ENCODE results near the gene SAMSN1. TPM values are rescaled to one million over a fixed set of nuclear protein-coding genes. Genes with fewer than 3 reads are reported as not detected.
"Not testable (repeated sequence)": the region's sequence is repeated elsewhere in the genome, so short reads cannot be mapped to it uniquely, and the experiment has no call there.

SAMSN1 gene
- total RNA-seq, 4 donors from 2014 or later, result 1.6 to 22.5 (median 2.9) TPM

- DNase-seq (ENCODE audit: extremely low spot score), result no peak
- Histone ChIP-seq H3K36me3 (no peaks in the 10 kb centered on the region), H3K4me1 (peaks cover 0 to 13% (median 0%) of the 10 kb centered on the region in 4 donors), H3K4me3 (no peak overlapping the region), H3K27ac (replicated peaks in 1 of 4) (no peak overlapping the region), H3K9me3 (no peaks in the 10 kb centered on the region), H3K27me3 (no peaks in the 10 kb centered on the region)
- WGBS, result 80% methylated on average over 2 of the region's 2 CpGs
- TF ChIP-seq POLR2AphosphoS5 (IDR thresholded peaks at IDR 0.05) (no peak), EP300 (IDR thresholded peaks at IDR 0.05) (no peak), CTCF (IDR thresholded peaks at IDR 0.05) (no peak)
- intact Hi-C loops (cut with DNase I), result no loop called here
Observed at GRCh38 chr21:14522736-14523135, 23.4 kb downstream of the SAMSN1 start.

GRCh38 chr21:14520535-14520934 lies 25.6 kb downstream of the SAMSN1 start:
- DNase-seq (ENCODE audit: extremely low spot score), result no peak
- no peaks in the 10 kb centered on the region for H3K4me1 ChIP-seq

GRCh38 chr21:14519000-14519399 lies 27.1 kb downstream of the SAMSN1 start:
- 78% methylated on average over 1 of the region's 1 CpG for WGBS
- no peak overlapping the region for H3K4me3 ChIP-seq
- no peaks in the 10 kb centered on the region for H3K36me3 ChIP-seq
- DNase-seq (ENCODE audit: extremely low spot score), result no peak
- no peak for TF ChIP-seq EP300 (IDR thresholded peaks at IDR 0.05)
- TF ChIP-seq CTCF (IDR thresholded peaks at IDR 0.05), result no peak
- TF ChIP-seq POLR2AphosphoS5 (IDR thresholded peaks at IDR 0.05), result no peak
- no peak for TF ChIP-seq POLR2A (IDR thresholded peaks at IDR 0.05; ENCODE audit: low read depth)
- no peaks in the 10 kb centered on the region for H3K9me3 ChIP-seq
- H3K27me3 ChIP-seq, result no peaks in the 10 kb centered on the region
- no peak overlapping the region for H3K27ac ChIP-seq (replicated peaks in 1 of 4)
- no peaks in the 10 kb centered on the region for H3K4me1 ChIP-seq
- intact Hi-C loops (cut with DNase I), result no loop called here

More at GRCh38 chr21:14520535-14520934, 25.6 kb downstream of the SAMSN1 start:
- WGBS, result 63% methylated on average over 7 of the region's 7 CpGs
- Histone ChIP-seq H3K27me3 (no peaks in the 10 kb centered on the region), H3K36me3 (no peaks in the 10 kb centered on the region), H3K4me3 (no peak overlapping the region), H3K27ac (replicated peaks in 1 of 4) (no peak overlapping the region), H3K9me3 (no peaks in the 10 kb centered on the region)
- no peak for TF ChIP-seq POLR2AphosphoS5 (IDR thresholded peaks at IDR 0.05)
- no peak for TF ChIP-seq EP300 (IDR thresholded peaks at IDR 0.05)
- TF ChIP-seq CTCF (IDR thresholded peaks at IDR 0.05), result no peak
- TF ChIP-seq POLR2A (IDR thresholded peaks at IDR 0.05; ENCODE audit: low read depth), result no peak
- intact Hi-C loops (cut with DNase I), result no loop called here

- Histone ChIP-seq H3K4me1 (no peaks in the 10 kb centered on the region), H3K27me3 (no peaks in the 10 kb centered on the region), H3K9me3 (no peaks in the 10 kb centered on the region), H3K4me3 (no peak overlapping the region), H3K36me3 (no peaks in the 10 kb centered on the region), H3K27ac (replicated peaks in 1 of 4) (no peak overlapping the region)
- no peak for TF ChIP-seq POLR2A (IDR thresholded peaks at IDR 0.05; ENCODE audit: low read depth)
- no peak for TF ChIP-seq POLR2AphosphoS5 (IDR thresholded peaks at IDR 0.05)
- TF ChIP-seq CTCF (IDR thresholded peaks at IDR 0.05), result no peak
- no peak for TF ChIP-seq EP300 (IDR thresholded peaks at IDR 0.05)
- intact Hi-C loops (cut with DNase I), result no loop called here
- no peak for DNase-seq (ENCODE audit: extremely low spot score)
- WGBS, result 94% methylated on average over 1 of the region's 1 CpG
Observed at GRCh38 chr21:14513804-14514203, 32.3 kb downstream of the SAMSN1 start.

GRCh38 chr21:14506859-14507457 lies 39.2 kb downstream of the SAMSN1 start:
- H3K4me3 ChIP-seq; H3K4me1 ChIP-seq; H3K27ac ChIP-seq (replicated peaks in 1 of 4); intact Hi-C loops (cut with DNase I); H3K9me3 ChIP-seq; H3K27me3 ChIP-seq; DNase-seq (ENCODE audit: extremely low spot score); H3K36me3 ChIP-seq: not testable (repeated sequence)
- 83% methylated on average over 2 of the region's 2 CpGs for WGBS
